SK-N-SH treated with all-trans-retinoic acid at 6 μM for 48 hours (cell line): ENCODE results near the gene LCORL.
"Not testable (repeated sequence)": the region's sequence is repeated elsewhere in the genome, so short reads cannot be mapped to it uniquely, and the experiment has no call there.

Source experiments
- ATAC-seq: fragments of 200-7000 bp; cut with Tn5 transposase; 3 replicates; pipeline ENCODE4 v1.9.1; 2020; ENCODE audit warnings: mild to moderate bottlenecking, moderate library complexity
- ARNTL ChIP-seq: fragments of 450-650 bp; formaldehyde crosslinking; IDR thresholded peaks from 2 replicates; pipeline ENCODE4 v1.5.0; 2020; ENCODE audit warnings: low read depth, mild to moderate bottlenecking, moderate library complexity, borderline replicate concordance
- BACH2 ChIP-seq: fragments of 250-450 bp; sonication (Bioruptor Pico); IDR thresholded peaks from 2 replicates; pipeline ENCODE4 v1.9.0; 2021; ENCODE audit warnings: mild to moderate bottlenecking, borderline replicate concordance
- ESRRG ChIP-seq: fragments of 250-450 bp; sonication (Bioruptor Pico); IDR thresholded peaks from 2 replicates; pipeline ENCODE4 v1.6.1; 2021; ENCODE audit warnings: mild to moderate bottlenecking
- GLIS3 ChIP-seq: fragments of 250-450 bp; sonication (Bioruptor Pico); IDR thresholded peaks from 2 replicates; pipeline ENCODE4 v1.5.0; 2020; ENCODE audit warnings: mild to moderate bottlenecking, moderate library complexity
- ISL1 ChIP-seq: fragments of 250-450 bp; sonication (Bioruptor Pico); IDR thresholded peaks from 2 replicates; pipeline ENCODE4 v2.1.2; 2022; ENCODE audit warnings: mild to moderate bottlenecking, moderate library complexity
- OSR1 ChIP-seq: fragments of 250-450 bp; sonication (Bioruptor Pico); IDR thresholded peaks from 2 replicates; pipeline ENCODE4 v1.8.0; 2022; ENCODE audit warnings: moderate library complexity, mild to moderate bottlenecking, inconsistent platforms
- PPARA ChIP-seq: fragments of 250-450 bp; sonication (Bioruptor Pico); IDR thresholded peaks from 2 replicates; pipeline ENCODE4 v1.5.0; 2020; ENCODE audit warnings: mild to moderate bottlenecking, borderline replicate concordance
- RARB ChIP-seq: fragments of 250-450 bp; sonication (Bioruptor Pico); IDR thresholded peaks from 2 replicates; pipeline ENCODE4 v1.8.0; 2021; ENCODE audit warnings: mild to moderate bottlenecking, moderate library complexity
- SNAI2 ChIP-seq: fragments of 250-450 bp; sonication (Bioruptor Pico); IDR thresholded peaks from 2 replicates; pipeline ENCODE4 v1.5.0; 2020; ENCODE audit warnings: mild to moderate bottlenecking, moderate library complexity
- TCF4 ChIP-seq: fragments of 250-450 bp; sonication (Bioruptor Pico); IDR thresholded peaks from 2 replicates; pipeline ENCODE4 v1.8.0; 2021; ENCODE audit warnings: mild to moderate bottlenecking, moderate library complexity, borderline replicate concordance
- TOX ChIP-seq: fragments of 250-450 bp; sonication (Bioruptor Pico); IDR thresholded peaks from 2 replicates; pipeline ENCODE4 v1.8.0; 2021; ENCODE audit warnings: mild to moderate bottlenecking, moderate library complexity, borderline replicate concordance
- ZC3H10 ChIP-seq: fragments of 250-450 bp; sonication (Bioruptor Pico); IDR thresholded peaks from 2 replicates; pipeline ENCODE4 v1.5.1; 2021; ENCODE audit warnings: mild to moderate bottlenecking, moderate library complexity
- ZFP3 ChIP-seq: fragments of 250-450 bp; sonication (Bioruptor Pico); IDR thresholded peaks from 2 replicates; pipeline ENCODE4 v1.5.0; 2020; ENCODE audit warnings: mild to moderate bottlenecking, moderate library complexity
- ZFP30 ChIP-seq: fragments of 450-650 bp; formaldehyde crosslinking; IDR thresholded peaks from 2 replicates; pipeline ENCODE4 v1.5.0; 2022; ENCODE audit warnings: mild to moderate bottlenecking, moderate library complexity
- ZNF565 ChIP-seq: fragments of 450-650 bp; formaldehyde crosslinking; conservative IDR thresholded peaks from 2 replicates; pipeline ENCODE4 v1.5.0; 2020; ENCODE audit warnings: low read depth, mild to moderate bottlenecking, moderate library complexity
- ZNF70 ChIP-seq: fragments of 450-650 bp; formaldehyde crosslinking; IDR thresholded peaks from 2 replicates; pipeline ENCODE4 v1.5.0; 2020; ENCODE audit warnings: mild to moderate bottlenecking, moderate library complexity
- ZNF8 ChIP-seq: fragments of 450-650 bp; formaldehyde crosslinking; IDR thresholded peaks from 2 replicates; pipeline ENCODE4 v1.5.0; 2020; ENCODE audit warnings: mild to moderate bottlenecking, moderate library complexity
- TF ChIP-seq, protein P1 (sequence below): fragments of 250-450 bp; sonication (Bioruptor Pico); IDR thresholded peaks from 2 replicates; pipeline ENCODE4 v1.8.0; 2020; ENCODE audit warnings: mild to moderate bottlenecking, moderate library complexity, borderline replicate concordance
- TF ChIP-seq, protein P2 (sequence below): fragments of 250-450 bp; sonication (Bioruptor Pico); IDR thresholded peaks from 2 replicates; pipeline ENCODE4 v1.8.0; 2021; ENCODE audit warnings: low read depth, mild to moderate bottlenecking, moderate library complexity, borderline replicate concordance
- TF ChIP-seq, protein P3 (sequence below): fragments of 250-450 bp; sonication (Bioruptor Pico); IDR thresholded peaks from 2 replicates; pipeline ENCODE4 v1.5.1; 2021; ENCODE audit warnings: mild to moderate bottlenecking, moderate library complexity
- TF ChIP-seq, protein P4 (sequence below): fragments of 250-450 bp; sonication (Bioruptor Pico); IDR thresholded peaks from 2 replicates; pipeline ENCODE4 v1.5.1; 2020; ENCODE audit warnings: low read depth, mild to moderate bottlenecking, moderate library complexity

Gene LCORL

DNA sequence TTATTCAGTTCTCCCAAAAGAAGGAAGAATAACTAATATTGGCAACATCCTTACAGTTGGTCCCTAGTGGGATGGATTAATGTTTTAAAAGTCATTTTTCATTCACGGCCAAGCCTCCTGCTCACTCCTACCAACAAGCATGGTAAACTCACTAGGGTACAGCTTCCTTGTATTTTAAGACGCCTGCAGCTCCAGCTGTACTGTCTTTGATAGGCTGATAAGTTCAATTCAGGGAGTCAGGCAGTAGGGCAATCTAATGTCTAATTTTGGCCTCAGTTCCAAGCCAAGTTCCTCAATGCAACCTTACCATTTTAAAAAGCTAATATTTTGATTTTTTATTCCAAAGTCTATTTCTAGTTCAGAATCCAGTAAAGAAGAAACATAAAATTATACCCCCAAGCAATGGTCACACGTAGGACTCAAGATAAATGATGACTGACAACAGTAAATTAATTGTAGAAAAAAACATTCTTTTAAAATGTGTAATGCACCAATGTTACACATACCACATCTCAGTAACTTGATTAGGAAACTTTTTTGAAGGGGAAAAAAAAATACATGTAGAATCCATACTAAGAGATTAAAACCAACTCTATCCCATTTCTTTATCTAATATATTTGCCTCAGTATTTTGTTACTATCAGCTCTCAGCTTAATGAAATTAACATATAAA lies 9.3 kb downstream of the LCORL start:
- TF ChIP-seq ISL1 (CRISPR knock-in tag) (peak; percentile 75), ZC3H10 (CRISPR knock-in tag) (no peak)
- TF ChIP-seq, all 23 proteins: peak for 1
- ATAC-seq: peak; percentile 57

DNA sequence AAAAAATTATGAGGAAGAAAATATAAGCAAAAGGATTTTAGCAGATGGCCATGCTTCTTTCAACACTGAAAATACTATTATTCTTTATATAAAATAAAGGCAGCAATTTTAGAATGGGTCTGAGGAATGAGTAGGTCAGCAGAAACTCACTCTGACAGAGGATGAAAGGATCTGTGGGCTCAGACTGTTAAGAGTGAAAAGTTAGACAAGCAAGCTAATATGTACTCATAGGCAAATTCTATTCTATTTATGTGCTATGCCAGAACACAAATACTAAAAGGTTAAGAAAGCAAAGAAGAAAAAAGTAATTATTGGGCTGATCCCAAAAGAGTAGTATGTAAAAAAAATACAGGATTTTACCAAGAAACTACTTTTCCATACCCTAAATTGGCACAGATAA lies 13.9 kb downstream of the LCORL start:
- TF ChIP-seq, protein P1, sequence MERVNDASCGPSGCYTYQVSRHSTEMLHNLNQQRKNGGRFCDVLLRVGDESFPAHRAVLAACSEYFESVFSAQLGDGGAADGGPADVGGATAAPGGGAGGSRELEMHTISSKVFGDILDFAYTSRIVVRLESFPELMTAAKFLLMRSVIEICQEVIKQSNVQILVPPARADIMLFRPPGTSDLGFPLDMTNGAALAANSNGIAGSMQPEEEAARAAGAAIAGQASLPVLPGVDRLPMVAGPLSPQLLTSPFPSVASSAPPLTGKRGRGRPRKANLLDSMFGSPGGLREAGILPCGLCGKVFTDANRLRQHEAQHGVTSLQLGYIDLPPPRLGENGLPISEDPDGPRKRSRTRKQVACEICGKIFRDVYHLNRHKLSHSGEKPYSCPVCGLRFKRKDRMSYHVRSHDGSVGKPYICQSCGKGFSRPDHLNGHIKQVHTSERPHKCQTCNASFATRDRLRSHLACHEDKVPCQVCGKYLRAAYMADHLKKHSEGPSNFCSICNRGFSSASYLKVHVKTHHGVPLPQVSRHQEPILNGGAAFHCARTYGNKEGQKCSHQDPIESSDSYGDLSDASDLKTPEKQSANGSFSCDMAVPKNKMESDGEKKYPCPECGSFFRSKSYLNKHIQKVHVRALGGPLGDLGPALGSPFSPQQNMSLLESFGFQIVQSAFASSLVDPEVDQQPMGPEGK (CRISPR knock-in tag): no peak
- TF ChIP-seq TOX (CRISPR knock-in tag) (no peak), ARNTL (CRISPR knock-in tag) (no peak), ZNF70 (CRISPR knock-in tag) (no peak), GLIS3 (CRISPR knock-in tag) (no peak), ESRRG (no peak), PPARA (no peak), ZFP3 (CRISPR knock-in tag) (no peak)
- TF ChIP-seq, protein P2, sequence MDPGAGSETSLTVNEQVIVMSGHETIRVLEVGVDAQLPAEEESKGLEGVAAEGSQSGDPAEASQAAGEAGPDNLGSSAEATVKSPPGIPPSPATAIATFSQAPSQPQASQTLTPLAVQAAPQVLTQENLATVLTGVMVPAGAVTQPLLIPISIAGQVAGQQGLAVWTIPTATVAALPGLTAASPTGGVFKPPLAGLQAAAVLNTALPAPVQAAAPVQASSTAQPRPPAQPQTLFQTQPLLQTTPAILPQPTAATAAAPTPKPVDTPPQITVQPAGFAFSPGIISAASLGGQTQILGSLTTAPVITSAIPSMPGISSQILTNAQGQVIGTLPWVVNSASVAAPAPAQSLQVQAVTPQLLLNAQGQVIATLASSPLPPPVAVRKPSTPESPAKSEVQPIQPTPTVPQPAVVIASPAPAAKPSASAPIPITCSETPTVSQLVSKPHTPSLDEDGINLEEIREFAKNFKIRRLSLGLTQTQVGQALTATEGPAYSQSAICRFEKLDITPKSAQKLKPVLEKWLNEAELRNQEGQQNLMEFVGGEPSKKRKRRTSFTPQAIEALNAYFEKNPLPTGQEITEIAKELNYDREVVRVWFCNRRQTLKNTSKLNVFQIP (CRISPR knock-in tag): no peak
- TF ChIP-seq, all 23 proteins: peak for 0
- ATAC-seq: no peak

DNA sequence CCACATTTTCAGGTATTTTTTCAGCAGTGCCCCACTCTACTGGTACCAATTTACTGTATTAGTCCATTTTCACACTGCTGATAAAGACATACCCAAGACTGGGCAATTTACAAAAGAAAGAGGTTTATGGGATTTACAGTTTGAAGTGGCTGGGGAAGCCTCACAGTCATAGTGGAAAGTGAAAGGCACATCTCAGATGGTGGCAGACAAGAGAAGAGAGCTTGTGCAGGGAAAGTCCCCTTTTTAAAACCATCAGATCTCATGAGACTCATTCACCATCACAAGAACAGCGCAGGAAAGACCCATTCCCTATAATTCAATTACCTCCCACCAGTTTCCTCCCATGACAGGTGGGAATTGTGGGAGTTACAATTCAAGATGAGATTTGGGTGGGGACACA lies 15.1 kb downstream of the LCORL start:
- not testable (repeated sequence) for ATAC-seq

DNA sequence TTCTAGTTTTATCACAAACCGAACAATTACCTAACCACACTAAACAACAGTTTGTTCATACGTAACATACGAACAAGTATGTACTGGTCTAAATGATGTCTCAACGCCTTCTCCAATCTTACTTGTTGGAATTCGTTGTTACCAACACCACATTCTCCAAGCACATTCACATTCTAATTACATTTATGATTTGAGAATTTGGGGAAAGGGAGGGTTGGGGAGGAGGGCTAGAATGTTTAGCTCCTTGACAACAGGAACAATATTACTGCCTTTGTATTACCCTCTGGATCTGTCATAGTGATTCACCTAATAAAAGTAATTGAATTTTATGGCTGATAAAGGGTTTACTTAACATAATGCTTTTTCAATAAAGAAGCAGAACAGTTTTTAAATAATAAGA lies 24.4 kb downstream of the LCORL start:
- TF ChIP-seq ISL1 (CRISPR knock-in tag): peak; percentile 91
- no peak for TF ChIP-seq ESRRG
- peak; percentile 54 for ATAC-seq

GRCh38 chr4:17995165-17995564 lies 26.4 kb downstream of the LCORL start:
- TF ChIP-seq OSR1 (CRISPR knock-in tag) (no peak), ZNF70 (CRISPR knock-in tag) (no peak), ZNF8 (no peak), TCF4 (CRISPR knock-in tag) (no peak), SNAI2 (CRISPR knock-in tag) (no peak), TOX (CRISPR knock-in tag) (no peak), ZFP30 (CRISPR knock-in tag) (no peak), ISL1 (CRISPR knock-in tag) (no peak), ZNF565 (CRISPR knock-in tag) (no peak), RARB (CRISPR knock-in tag) (no peak), ESRRG (no peak), ARNTL (CRISPR knock-in tag) (no peak), ZC3H10 (CRISPR knock-in tag) (no peak), BACH2 (no peak)
- TF ChIP-seq, protein P3, sequence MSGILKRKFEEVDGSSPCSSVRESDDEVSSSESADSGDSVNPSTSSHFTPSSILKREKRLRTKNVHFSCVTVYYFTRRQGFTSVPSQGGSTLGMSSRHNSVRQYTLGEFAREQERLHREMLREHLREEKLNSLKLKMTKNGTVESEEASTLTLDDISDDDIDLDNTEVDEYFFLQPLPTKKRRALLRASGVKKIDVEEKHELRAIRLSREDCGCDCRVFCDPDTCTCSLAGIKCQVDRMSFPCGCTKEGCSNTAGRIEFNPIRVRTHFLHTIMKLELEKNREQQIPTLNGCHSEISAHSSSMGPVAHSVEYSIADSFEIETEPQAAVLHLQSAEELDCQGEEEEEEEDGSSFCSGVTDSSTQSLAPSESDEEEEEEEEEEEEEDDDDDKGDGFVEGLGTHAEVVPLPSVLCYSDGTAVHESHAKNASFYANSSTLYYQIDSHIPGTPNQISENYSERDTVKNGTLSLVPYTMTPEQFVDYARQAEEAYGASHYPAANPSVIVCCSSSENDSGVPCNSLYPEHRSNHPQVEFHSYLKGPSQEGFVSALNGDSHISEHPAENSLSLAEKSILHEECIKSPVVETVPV: no peak
- TF ChIP-seq, protein P4, sequence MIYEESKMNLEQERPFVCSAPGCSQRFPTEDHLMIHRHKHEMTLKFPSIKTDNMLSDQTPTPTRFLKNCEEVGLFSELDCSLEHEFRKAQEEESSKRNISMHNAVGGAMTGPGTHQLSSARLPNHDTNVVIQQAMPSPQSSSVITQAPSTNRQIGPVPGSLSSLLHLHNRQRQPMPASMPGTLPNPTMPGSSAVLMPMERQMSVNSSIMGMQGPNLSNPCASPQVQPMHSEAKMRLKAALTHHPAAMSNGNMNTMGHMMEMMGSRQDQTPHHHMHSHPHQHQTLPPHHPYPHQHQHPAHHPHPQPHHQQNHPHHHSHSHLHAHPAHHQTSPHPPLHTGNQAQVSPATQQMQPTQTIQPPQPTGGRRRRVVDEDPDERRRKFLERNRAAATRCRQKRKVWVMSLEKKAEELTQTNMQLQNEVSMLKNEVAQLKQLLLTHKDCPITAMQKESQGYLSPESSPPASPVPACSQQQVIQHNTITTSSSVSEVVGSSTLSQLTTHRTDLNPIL: no peak
- TF ChIP-seq, protein P2 (CRISPR knock-in tag): no peak
- TF ChIP-seq, protein P1 (CRISPR knock-in tag): no peak
- TF ChIP-seq, all 23 proteins: peak for 0
- no peak for ATAC-seq
